ENCODE measurements around the gene C2orf92.
A peak's percentile ranks its signal among the peaks of the same experiment; 100 is the strongest.
"Not testable (repeated sequence)": the region's sequence is repeated elsewhere in the genome, so short reads cannot be mapped to it uniquely, and the experiment has no call there.

C2orf92 gene

GRCh38 chr2:97669448-97669847, at the start of gene C2orf92:
Gene C2orf92 (plus strand): TSS chr2:97669713. CDS start chr2:97669789, 76 bp downstream.
- Histone ChIP-seq H3K4me2 (ENCODE audit: insufficient read depth, low read length) (no peak within 1 kb of the TSS), H3K27ac (ENCODE audit: low read length) (no peak within 1 kb of the TSS)

DNA sequence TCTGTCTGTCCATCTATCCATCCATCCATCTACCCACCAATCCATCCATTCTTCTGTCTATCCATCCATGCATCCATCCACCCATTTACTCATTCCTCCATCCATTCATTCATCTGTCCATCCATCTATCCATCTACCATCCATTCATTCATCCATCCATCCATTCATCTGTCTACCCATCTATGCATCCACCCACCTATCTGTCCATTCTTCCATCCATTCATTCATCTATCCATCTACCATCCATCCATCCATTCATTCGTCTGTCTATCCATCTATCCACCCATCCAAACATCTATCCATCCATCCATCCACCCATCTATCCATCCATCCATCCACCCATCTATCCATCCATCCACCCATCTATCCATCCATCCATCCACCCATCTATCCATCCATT, 49.0 kb upstream of the C2orf92 start:
- H3K9me3 ChIP-seq (ENCODE audit: insufficient read depth, low read length, severe bottlenecking); H3K4me1 ChIP-seq (ENCODE audit: insufficient read depth, low read length); H3K4me3 ChIP-seq (ENCODE audit: low read depth in 1 of 2, low read length in 2 of 2); H4K20me1 ChIP-seq (ENCODE audit: insufficient read depth, low read length); ATAC-seq (ENCODE audit: insufficient read depth, low read depth); H3K27me3 ChIP-seq (ENCODE audit: insufficient read depth, low read length, poor library complexity); H2AFZ ChIP-seq (ENCODE audit: low read depth, low read length); DNase-seq; H3K36me3 ChIP-seq (ENCODE audit: insufficient read depth, low read length); H3K4me2 ChIP-seq (ENCODE audit: insufficient read depth, low read length); H3K27ac ChIP-seq (ENCODE audit: low read length); H3K79me2 ChIP-seq (ENCODE audit: insufficient read depth, low read length); H3K9ac ChIP-seq (ENCODE audit: low read depth, low read length): not testable (repeated sequence)

More at GRCh38 chr2:97669448-97669847, at the start of gene C2orf92:
- Histone ChIP-seq H3K9ac (ENCODE audit: low read depth, low read length) (no peak within 1 kb of the TSS), H4K20me1 (ENCODE audit: insufficient read depth, low read length) (no peaks in the 10 kb centered on the region), H3K4me3 (ENCODE audit: low read depth in 1 of 2, low read length in 2 of 2) (no peak within 1 kb of the TSS), H2AFZ (ENCODE audit: low read depth, low read length) (no peak within 1 kb of the TSS), H3K9me3 (ENCODE audit: insufficient read depth, low read length, severe bottlenecking) (no peaks in the 10 kb centered on the region), H3K36me3 (ENCODE audit: insufficient read depth, low read length) (no peaks in the 10 kb centered on the region), H3K27me3 (ENCODE audit: insufficient read depth, low read length, poor library complexity) (no peaks in the 10 kb centered on the region), H3K4me1 (ENCODE audit: insufficient read depth, low read length) (peaks cover 10% of the 10 kb centered on the region), H3K79me2 (ENCODE audit: insufficient read depth, low read length) (no peaks in the 10 kb centered on the region)
- TF ChIP-seq CTCF (IDR thresholded peaks at IDR 0.05; ENCODE audit: borderline replicate concordance, extremely low read depth, low read length, poor library complexity, severe bottlenecking) = no peak
- no peak for TF ChIP-seq EZH2 (IDR thresholded peaks at IDR 0.05; ENCODE audit: borderline replicate concordance, low read depth, low read length, severe bottlenecking)
- ATAC-seq (ENCODE audit: insufficient read depth, low read depth) (no peak), DNase-seq (no peak)

DNA sequence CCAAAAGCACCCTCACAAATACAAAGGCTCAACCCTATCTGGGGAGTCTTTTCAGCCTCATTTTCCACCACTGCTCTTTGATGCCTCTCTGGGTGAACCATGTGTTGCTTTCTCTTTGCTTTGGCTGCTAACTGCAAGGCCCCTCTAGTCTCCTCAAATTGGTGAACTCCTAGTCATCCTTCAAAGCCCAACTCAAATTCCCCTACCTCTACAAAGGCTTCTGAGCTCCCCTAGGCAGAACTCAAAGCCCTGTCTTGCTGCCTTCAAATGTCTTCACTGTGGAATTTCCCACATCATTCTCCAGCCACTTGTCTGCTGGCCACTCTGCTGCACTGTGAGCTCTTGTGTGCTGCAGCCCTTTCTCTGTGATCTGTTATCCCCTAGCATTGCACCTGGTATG, 46.5 kb upstream of the C2orf92 start:
- H3K36me3 ChIP-seq (ENCODE audit: insufficient read depth, low read length); H3K79me2 ChIP-seq (ENCODE audit: insufficient read depth, low read length); H3K4me3 ChIP-seq (ENCODE audit: low read depth in 1 of 2, low read length in 2 of 2); H3K27ac ChIP-seq (ENCODE audit: low read length); H2AFZ ChIP-seq (ENCODE audit: low read depth, low read length); ATAC-seq (ENCODE audit: insufficient read depth, low read depth); H3K4me1 ChIP-seq (ENCODE audit: insufficient read depth, low read length); H3K27me3 ChIP-seq (ENCODE audit: insufficient read depth, low read length, poor library complexity); H3K9ac ChIP-seq (ENCODE audit: low read depth, low read length); H4K20me1 ChIP-seq (ENCODE audit: insufficient read depth, low read length); H3K4me2 ChIP-seq (ENCODE audit: insufficient read depth, low read length); DNase-seq; H3K9me3 ChIP-seq (ENCODE audit: insufficient read depth, low read length, severe bottlenecking): not testable (repeated sequence)

DNA sequence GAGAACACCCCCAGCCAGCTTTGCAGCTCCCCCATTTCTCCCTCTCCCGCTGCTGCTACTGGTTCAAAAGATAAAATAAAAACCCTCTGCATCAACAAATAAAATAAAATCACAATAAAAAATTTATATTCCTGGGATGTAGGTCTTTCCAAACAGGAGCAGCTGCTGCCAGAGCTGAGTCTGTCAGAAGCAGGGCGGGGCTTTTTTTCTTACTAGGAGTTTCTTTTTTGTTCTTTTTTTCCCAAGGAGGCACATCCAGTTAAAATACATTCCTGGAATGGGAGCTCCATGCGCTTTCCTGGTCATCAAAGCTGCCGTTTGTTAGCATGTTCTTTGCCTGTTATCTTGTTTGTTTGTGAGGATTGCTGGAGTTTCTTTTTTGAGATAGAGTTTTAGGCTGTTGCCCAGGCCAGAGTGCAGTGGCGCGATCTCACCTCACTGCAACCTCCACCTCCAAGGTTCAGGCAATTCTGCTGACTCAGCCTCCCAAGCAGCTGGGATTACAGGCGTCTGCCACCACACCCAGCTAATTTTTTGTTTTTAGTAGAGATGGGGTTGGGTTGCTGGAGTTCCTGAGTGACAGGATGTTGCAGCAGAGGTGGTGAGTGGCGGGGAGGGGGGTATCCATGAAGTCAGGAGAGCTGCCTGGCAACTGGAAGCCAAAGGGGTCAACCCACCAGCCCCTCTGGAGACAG, 44.0 kb upstream of the C2orf92 start:
- H3K27ac ChIP-seq (ENCODE audit: low read length); H3K9ac ChIP-seq (ENCODE audit: low read depth, low read length); H3K27me3 ChIP-seq (ENCODE audit: insufficient read depth, low read length, poor library complexity); H3K79me2 ChIP-seq (ENCODE audit: insufficient read depth, low read length); H3K4me3 ChIP-seq (ENCODE audit: low read depth in 1 of 2, low read length in 2 of 2); H3K9me3 ChIP-seq (ENCODE audit: insufficient read depth, low read length, severe bottlenecking); H3K36me3 ChIP-seq (ENCODE audit: insufficient read depth, low read length); DNase-seq; H2AFZ ChIP-seq (ENCODE audit: low read depth, low read length); H3K4me1 ChIP-seq (ENCODE audit: insufficient read depth, low read length); H3K4me2 ChIP-seq (ENCODE audit: insufficient read depth, low read length); H4K20me1 ChIP-seq (ENCODE audit: insufficient read depth, low read length): not testable (repeated sequence)
- ATAC-seq (ENCODE audit: insufficient read depth, low read depth) = peak; percentile 33; the same call in 1 of the 3 replicates

GRCh38 chr2:97626049-97626430, 43.5 kb upstream of the C2orf92 start:
- H3K4me2 ChIP-seq (ENCODE audit: insufficient read depth, low read length); DNase-seq; H3K9me3 ChIP-seq (ENCODE audit: insufficient read depth, low read length, severe bottlenecking); H3K79me2 ChIP-seq (ENCODE audit: insufficient read depth, low read length); H2AFZ ChIP-seq (ENCODE audit: low read depth, low read length); H4K20me1 ChIP-seq (ENCODE audit: insufficient read depth, low read length); H3K4me3 ChIP-seq (ENCODE audit: low read depth in 1 of 2, low read length in 2 of 2); H3K36me3 ChIP-seq (ENCODE audit: insufficient read depth, low read length); H3K4me1 ChIP-seq (ENCODE audit: insufficient read depth, low read length); H3K9ac ChIP-seq (ENCODE audit: low read depth, low read length); ATAC-seq (ENCODE audit: insufficient read depth, low read depth); H3K27me3 ChIP-seq (ENCODE audit: insufficient read depth, low read length, poor library complexity); H3K27ac ChIP-seq (ENCODE audit: low read length): not testable (repeated sequence)

All from DND-41 (cell line).